H9 (cell line): Measurements from ENCODE around the gene ARHGAP24. TPM values are rescaled to one million over a fixed set of nuclear protein-coding genes. Genes with fewer than 3 reads are reported as not detected.

Experiments
- DNase-seq: peaks from one replicate; pipeline ENCODE4 v3.0.0-alpha.2; 2017
- H2AFZ ChIP-seq: one replicate; pipeline ENCODE4 v1.6.1; 2013; ENCODE audit warnings: mild to moderate bottlenecking, low read length, control low read depth, moderate library complexity
- H2AK5ac ChIP-seq: 2 replicates; pipeline ENCODE4 v1.6.1; 2013; ENCODE audit warnings: low read length, control low read depth, mixed read lengths; ENCODE audit not compliant: insufficient read length
- H2BK120ac ChIP-seq: one replicate; pipeline ENCODE4 v1.6.1; 2013; ENCODE audit warnings: low read depth, mild to moderate bottlenecking, low read length, control low read depth, inconsistent platforms; ENCODE audit not compliant: poor library complexity, severe bottlenecking
- H2BK12ac ChIP-seq: 2 replicates; pipeline ENCODE4 v1.6.1; 2013; ENCODE audit warnings: low read length, control low read depth, mixed read lengths, low read depth; ENCODE audit not compliant: insufficient read length
- H2BK15ac ChIP-seq: 2 replicates; pipeline ENCODE4 v1.6.1; 2013; ENCODE audit warnings: low read depth, low read length, control low read depth
- H2BK20ac ChIP-seq: one replicate; pipeline ENCODE4 v1.6.1; 2013; ENCODE audit warnings: low read depth, mild to moderate bottlenecking, low read length, control low read depth, inconsistent platforms; ENCODE audit not compliant: poor library complexity, severe bottlenecking
- H2BK5ac ChIP-seq: 2 replicates; pipeline ENCODE4 v1.6.1; 2013; ENCODE audit warnings: low read length, control low read depth, mixed read lengths; ENCODE audit not compliant: insufficient read length
- H3K14ac ChIP-seq: 2 replicates; pipeline ENCODE4 v1.6.1; 2013; ENCODE audit warnings: low read length, control low read depth; ENCODE audit not compliant: insufficient read depth
- H3K18ac ChIP-seq: 2 replicates; pipeline ENCODE4 v1.6.1; 2013; ENCODE audit warnings: low read depth, mild to moderate bottlenecking, mixed read lengths, low read length, control low read depth; ENCODE audit not compliant: insufficient read length
- H3K23ac ChIP-seq: 2 replicates; pipeline ENCODE4 v1.6.1; 2013; ENCODE audit warnings: low read length, control low read depth, mixed read lengths, low read depth; ENCODE audit not compliant: insufficient read length
- H3K23me2 ChIP-seq: 2 replicates; pipeline ENCODE4 v1.6.1; 2013; ENCODE audit warnings: low read depth, mild to moderate bottlenecking, mixed read lengths, low read length, control low read depth; ENCODE audit not compliant: insufficient read length, poor library complexity, severe bottlenecking
- H3K27ac ChIP-seq: 2 replicates; pipeline ENCODE4 v1.5.1; 2013; ENCODE audit warnings: low read length, control low read depth, mixed read lengths, low read depth; ENCODE audit not compliant: insufficient read length
- H3K27me3 ChIP-seq: 2 replicates; pipeline ENCODE4 v1.6.1; 2013; ENCODE audit warnings: low read length, control low read depth, inconsistent platforms; ENCODE audit not compliant: insufficient read depth
- H3K4ac ChIP-seq: 2 replicates; pipeline ENCODE4 v1.6.1; 2013; ENCODE audit warnings: low read depth, mild to moderate bottlenecking, control low read depth, inconsistent platforms, low read length, moderate library complexity
- H3K4me1 ChIP-seq: 2 replicates; pipeline ENCODE4 v1.6.1; 2013; ENCODE audit warnings: low read length, control low read depth, inconsistent platforms; ENCODE audit not compliant: insufficient read depth
- H3K4me2 ChIP-seq: 2 replicates; pipeline ENCODE4 v1.6.1; 2013; ENCODE audit warnings: low read length, control low read depth, mixed read lengths; ENCODE audit not compliant: insufficient read length, insufficient read depth
- H3K56ac ChIP-seq: 2 replicates; pipeline ENCODE4 v1.6.1; 2013; ENCODE audit warnings: low read depth, mild to moderate bottlenecking, mixed read lengths, low read length, control low read depth; ENCODE audit not compliant: insufficient read length
- H3K79me1 ChIP-seq: 2 replicates; pipeline ENCODE4 v1.6.1; 2013; ENCODE audit warnings: low read depth, mild to moderate bottlenecking, moderate library complexity, low read length, control low read depth, inconsistent platforms; ENCODE audit not compliant: insufficient read depth, poor library complexity, severe bottlenecking
- H3K79me2 ChIP-seq: 2 replicates; pipeline ENCODE4 v1.6.1; 2013; ENCODE audit warnings: low read length, control low read depth, inconsistent platforms; ENCODE audit not compliant: insufficient read depth
- H3K9ac ChIP-seq: 2 replicates; pipeline ENCODE4 v1.6.1; 2013; ENCODE audit warnings: low read length, control low read depth, mixed read lengths; ENCODE audit not compliant: insufficient read length; ENCODE audit errors: extremely low read depth
- H3K9me3 ChIP-seq: one replicate; pipeline ENCODE4 v1.6.1; 2013; ENCODE audit warnings: low read depth, low read length, inconsistent platforms; ENCODE audit not compliant: control insufficient read depth
- H3T11ph ChIP-seq: one replicate; pipeline ENCODE4 v1.6.1; 2013; ENCODE audit warnings: mild to moderate bottlenecking, low read length, control low read depth, inconsistent platforms
- H4K20me1 ChIP-seq: one replicate; pipeline ENCODE4 v1.6.1; 2013; ENCODE audit not compliant: control insufficient read depth, insufficient read length, insufficient read depth
- H4K5ac ChIP-seq: 2 replicates; pipeline ENCODE4 v1.6.1; 2013; ENCODE audit warnings: low read depth, mild to moderate bottlenecking, mixed read lengths, low read length, control low read depth; ENCODE audit not compliant: insufficient read length
- H4K8ac ChIP-seq: replicated peaks from 2 replicates; pipeline ENCODE4 v1.6.1; 2013; ENCODE audit warnings: low read length, control low read depth, mixed read lengths, low read depth; ENCODE audit not compliant: insufficient read length
- H4K91ac ChIP-seq: 2 replicates; pipeline ENCODE4 v1.6.1; 2013; ENCODE audit warnings: low read depth, mild to moderate bottlenecking, moderate library complexity, mixed read lengths, low read length, control low read depth; ENCODE audit not compliant: insufficient read length
- H3K27ac Mint-ChIP-seq, 3 experiments: 2 replicates in 2 of 3; 3 replicates in 1 of 3; pipeline ENCODE4 v1.8.0; 2020 to 2021; ENCODE audit warnings: mixed read lengths in 3 of 3, mild to moderate bottlenecking in 1 of 3, moderate library complexity in 1 of 3
- H3K27me3 Mint-ChIP-seq: 2 replicates; pipeline ENCODE4 v1.8.0; 2021; ENCODE audit warnings: low read depth, mild to moderate bottlenecking, moderate library complexity, mixed read lengths
- H3K36me3 Mint-ChIP-seq, 3 experiments: 2 replicates in 2 of 3; 3 replicates in 1 of 3; pipeline ENCODE4 v1.8.0; 2020 to 2021; ENCODE audit warnings: low read depth in 3 of 3, mixed read lengths in 3 of 3; ENCODE audit not compliant: insufficient read depth in 1 of 3
- H3K4me1 Mint-ChIP-seq, 2 experiments: 2 replicates each; pipeline ENCODE4 v1.8.0; 2020; ENCODE audit warnings: mixed read lengths in 2 of 2
- H3K4me3 Mint-ChIP-seq, 2 experiments: 2 replicates in 1 of 2; 3 replicates in 1 of 2; pipeline ENCODE4 v1.8.0; 2020 to 2021; ENCODE audit warnings: mild to moderate bottlenecking in 2 of 2, mixed read lengths in 2 of 2, moderate library complexity in 1 of 2
- H3K9me3 Mint-ChIP-seq, 2 experiments: 2 replicates in 1 of 2; 3 replicates in 1 of 2; pipeline ENCODE4 v1.8.0; 2020; ENCODE audit warnings: mild to moderate bottlenecking in 2 of 2, mixed read lengths in 2 of 2, moderate library complexity in 1 of 2
- CTCF ChIP-seq: fragments of 200-600 bp; sonication (generic); conservative IDR thresholded peaks from 3 replicates; pipeline ENCODE4 v1.8.0; 2021; ENCODE audit warnings: antibody characterized with exemption, mild to moderate bottlenecking
- WGBS: extraction: QIAGEN DNeasy Blood & Tissue Kit; methylation state at CpG from one replicate; pipeline ENCODE4 v1.1.7; 2013; ENCODE audit warnings: missing lambda C conversion rate, low lambda C conversion rate, mixed read lengths; ENCODE audit not compliant: insufficient read length; ENCODE audit errors: extremely low coverage; 5-methylcytosine and 5-hydroxymethylcytosine counted together
- total RNA-seq: library from RNA; stranded (reverse); gene quantifications from 2 replicates; pipeline ENCODE4 v1.2.1, GENCODE V29; 2021

ARHGAP24 gene
- total RNA-seq, 1 experiment from 2014 or later: 0.37 TPM

DNA sequence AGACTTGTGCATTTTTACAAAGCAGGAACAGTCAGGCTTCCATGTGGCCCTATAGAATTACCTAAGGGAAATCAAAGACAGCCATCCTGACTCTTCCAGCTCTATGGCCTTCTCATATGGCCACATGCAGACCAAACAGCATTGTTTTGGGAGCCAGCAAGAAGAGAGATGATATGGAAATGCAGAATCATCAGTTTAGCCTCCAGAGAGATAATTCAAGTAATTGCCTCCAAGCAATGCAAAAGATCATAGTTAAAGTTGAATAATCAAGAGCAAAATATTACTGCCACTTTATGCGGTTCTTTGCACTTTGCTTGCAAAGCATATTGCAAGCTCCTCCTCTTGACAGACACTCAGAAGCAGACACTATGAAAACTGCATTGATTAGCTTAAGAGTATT lies 207.4 kb downstream of the ARHGAP24 start:
- no peak overlapping the region for H3K4ac ChIP-seq
- no peak overlapping the region for H3T11ph ChIP-seq
- Mint-ChIP-seq H3K9me3 (no peaks in the 10 kb centered on the region), H3K36me3 (no peaks in the 10 kb centered on the region), H3K4me1 (peaks cover 12 to 16% of the 10 kb centered on the region in 2 experiments), H3K27me3 (no peaks in the 10 kb centered on the region), H3K27ac (no peak overlapping the region), H3K4me3 (no peak overlapping the region)
- H4K8ac ChIP-seq: no peak overlapping the region
- no peak overlapping the region for H3K27ac ChIP-seq
- 0 out of 2 replicates have a peak, but pooled peaks cover 3% of the 10 kb centered on the region for H3K4me1 ChIP-seq
- H4K5ac ChIP-seq: no peak overlapping the region
- H4K20me1 ChIP-seq: no peaks in the 10 kb centered on the region
- H3K9me3 ChIP-seq: no peaks in the 10 kb centered on the region
- no peak overlapping the region for H2BK20ac ChIP-seq
- no peak overlapping the region for H2BK120ac ChIP-seq
- no CpG with 5 or more reads among the region's 1 CpG for WGBS
- H3K14ac ChIP-seq: no peak overlapping the region
- no peak for DNase-seq
- H3K79me2 ChIP-seq: no peaks in the 10 kb centered on the region
- H2BK15ac ChIP-seq: no peak overlapping the region
- no peaks in the 10 kb centered on the region for H3K79me1 ChIP-seq
- H3K23ac ChIP-seq: no peak overlapping the region
- no peaks in the 10 kb centered on the region for H3K23me2 ChIP-seq
- H2AFZ ChIP-seq: no peak overlapping the region
- no peak overlapping the region for H3K4me2 ChIP-seq
- H3K56ac ChIP-seq: no peak overlapping the region
- H2BK5ac ChIP-seq: no peak overlapping the region
- no peak for TF ChIP-seq CTCF
- no peaks in the 10 kb centered on the region for H3K27me3 ChIP-seq
- H4K91ac ChIP-seq: no peak overlapping the region
- H3K9ac ChIP-seq: no peak overlapping the region
- no peak overlapping the region for H3K18ac ChIP-seq
- H2BK12ac ChIP-seq: no peak overlapping the region
- no peak overlapping the region for H2AK5ac ChIP-seq
